Naive thymus-derived CD8-positive, alpha-beta T cell (primary cell): ENCODE data around the gene HTRA2. TPM values are rescaled to one million over a fixed set of nuclear protein-coding genes. Genes with fewer than 3 reads are reported as not detected.
A peak's percentile ranks its signal among the peaks of the same experiment; 100 is the strongest.

Experiments used
- ATAC-seq, 2 donors: fragments of 150-1000 bp; cut with Tn5 transposase in 1 of 2; sonication (Bioruptor Pico), chemical (Tn5 transposase) in 1 of 2; 1 replicate in 1 of 2; 2 replicates in 1 of 2; pipeline ENCODE4 v1.10.0; 2021; ENCODE audit warnings: mild to moderate bottlenecking in 2 of 2, moderate library complexity in 2 of 2
- POLR2A ChIA-PET: fragments of 350-600 bp; sonication (Branson Sonifier 250); formaldehyde crosslinking; loops from one replicate; lab custom pipeline; 2021; ENCODE audit warnings: antibody characterized with exemption; lab: Charles Lee
- DNase-seq, 10 donors: peaks; one replicate each; pipeline versions ENCODE4 v3.0.0 to v3.0.0-alpha.2; 2020 to 2022
- H3K27ac Mint-ChIP-seq, 10 donors: one replicate each; pipeline ENCODE4 v1.8.0; 2020 to 2022; ENCODE audit warnings: mild to moderate bottlenecking in 10 of 10, mixed read lengths in 10 of 10, moderate library complexity in 4 of 10, inconsistent platforms in 1 of 10
- H3K27me3 Mint-ChIP-seq, 5 donors: one replicate each; pipeline ENCODE4 v1.8.0; 2021 to 2022; ENCODE audit warnings: mixed read lengths in 5 of 5
- H3K36me3 Mint-ChIP-seq, 3 donors: one replicate each; pipeline ENCODE4 v1.8.0; 2020 to 2022; ENCODE audit warnings: mixed read lengths in 3 of 3, mild to moderate bottlenecking in 2 of 3, inconsistent platforms in 1 of 3
- H3K4me1 Mint-ChIP-seq, 4 donors: one replicate each; pipeline ENCODE4 v1.8.0; 2021 to 2022; ENCODE audit warnings: mixed read lengths in 4 of 4
- H3K4me3 Mint-ChIP-seq, 10 donors: one replicate each; pipeline ENCODE4 v1.8.0; 2020 to 2022; ENCODE audit warnings: mild to moderate bottlenecking in 10 of 10, mixed read lengths in 10 of 10, moderate library complexity in 6 of 10, inconsistent platforms in 1 of 10
- H3K9me3 Mint-ChIP-seq, 9 donors: one replicate each; pipeline ENCODE4 v1.8.0; 2020 to 2022; ENCODE audit warnings: mixed read lengths in 9 of 9, mild to moderate bottlenecking in 3 of 9, inconsistent platforms in 1 of 9, moderate library complexity in 1 of 9
- polyA plus RNA-seq, 3 donors: library from polyadenylated mRNA; unstranded; fragments of 300-500 nt; fragmentation: Illumina TruSeq; gene quantifications; one replicate each; pipeline ENCODE4 v1.2.3, GENCODE V29; 2021
- total RNA-seq, 8 experiments: library from RNA in 2 of 8; stranded (reverse) in 2 of 8; gene quantifications; one replicate each; pipeline ENCODE4 v1.2.3 and lab custom pipeline; 2021 to 2026

Gene HTRA2
- total and polyA plus RNA-seq, 5 experiments from 2014 or later = 21.3 to 44.5 (median 24.5) TPM

GRCh38 chr2:74534411-74534810 is 4.7 kb downstream of the HTRA2 start:
- no peak for ATAC-seq

GRCh38 chr2:74535440-74535965 is 5.8 kb downstream of the HTRA2 start:
- ATAC-seq = no peak
- POLR2A ChIA-PET = interaction anchor here (1.5 kb wide), 1 partner anchor 14 kb away, joined by 3 read pairs; no protein-coding TSS in a partner anchor
- Mint-ChIP-seq H3K27ac (peak overlapping the region in 2 of 10 donors; percentile 31 to 43), H3K9me3 (no peaks in the 10 kb centered on the region), H3K4me3 (no peak overlapping the region), H3K27me3 (peaks cover 5 to 22% (median 12%) of the 10 kb centered on the region in 5 donors), H3K36me3 (peaks cover 0 to 8% (median 3%) of the 10 kb centered on the region in 3 donors), H3K4me1 (peaks cover 19 to 26% (median 21%) of the 10 kb centered on the region in 4 donors)
- no peak for DNase-seq

More at GRCh38 chr2:74534411-74534810, 4.7 kb downstream of the HTRA2 start:
- POLR2A ChIA-PET = interaction anchor here (5.7 kb wide), 1 partner anchor 77 kb away, joined by 45 read pairs; the partner anchor contains the start of genes INO80B and WBP1
- H3K27me3 Mint-ChIP-seq = peaks cover 3 to 15% (median 8%) of the 10 kb centered on the region in 5 donors
- H3K9me3 Mint-ChIP-seq = no peaks in the 10 kb centered on the region
- H3K4me3 Mint-ChIP-seq = no peak overlapping the region
- peaks cover 19 to 28% (median 22%) of the 10 kb centered on the region in 4 donors for H3K4me1 Mint-ChIP-seq
- no peak for DNase-seq
- no peak overlapping the region for H3K27ac Mint-ChIP-seq
- H3K36me3 Mint-ChIP-seq = peaks cover 0 to 8% (median 3%) of the 10 kb centered on the region in 3 donors

- Mint-ChIP-seq H3K9me3 (no peaks in the 10 kb centered on the region), H3K4me1 (peaks cover 11 to 18% (median 15%) of the 10 kb centered on the region in 4 donors), H3K4me3 (no peak overlapping the region), H3K27ac (no peak overlapping the region), H3K36me3 (peaks cover 0 to 10% (median 3%) of the 10 kb centered on the region in 3 donors), H3K27me3 (peaks cover 7 to 27% (median 12%) of the 10 kb centered on the region in 5 donors)
- DNase-seq (no peak), ATAC-seq (no peak)
- POLR2A ChIA-PET = interaction anchor here (1.5 kb wide), 1 partner anchor 13 kb away, joined by 3 read pairs; no protein-coding TSS in a partner anchor
Observed at GRCh38 chr2:74536166-74536950, 6.6 kb downstream of the HTRA2 start.

GRCh38 chr2:74537140-74537539 is 7.4 kb downstream of the HTRA2 start:
- Mint-ChIP-seq H3K36me3 (peaks cover 0 to 8% (median 3%) of the 10 kb centered on the region in 3 donors), H3K9me3 (no peaks in the 10 kb centered on the region), H3K27me3 (peaks cover 7 to 31% (median 13%) of the 10 kb centered on the region in 5 donors), H3K27ac (no peak overlapping the region), H3K4me1 (peaks cover 4 to 10% (median 8%) of the 10 kb centered on the region in 4 donors), H3K4me3 (no peak overlapping the region)
- no peak for DNase-seq
- no peak for ATAC-seq
- POLR2A ChIA-PET = no interaction called here

GRCh38 chr2:74538881-74539339 is 9.2 kb downstream of the HTRA2 start:
- Mint-ChIP-seq H3K4me3 (peak overlapping the region in 1 of 10 donors; percentile 52), H3K36me3 (peaks cover 0 to 2% (median 2%) of the 10 kb centered on the region in 3 donors), H3K27me3 (peaks cover 16 to 42% (median 22%) of the 10 kb centered on the region in 5 donors), H3K9me3 (no peaks in the 10 kb centered on the region), H3K4me1 (peaks cover 0 to 8% (median 3%) of the 10 kb centered on the region in 4 donors), H3K27ac (no peak overlapping the region)
- no peak for DNase-seq
- POLR2A ChIA-PET = interaction anchor here (0.6 to 1.2 kb wide), 3 partner anchors 9 to 81 kb away, joined by 3 to 4 read pairs (median 3); partner anchors contain the start of genes AUP1, HTRA2 and WBP1
- ATAC-seq = no peak

GRCh38 chr2:74540291-74540690 is 10.6 kb downstream of the HTRA2 start:
- ATAC-seq (no peak), DNase-seq (no peak)
- peaks cover 0 to 2% (median 2%) of the 10 kb centered on the region in 3 donors for H3K36me3 Mint-ChIP-seq
- peaks cover 19 to 44% (median 22%) of the 10 kb centered on the region in 5 donors for H3K27me3 Mint-ChIP-seq
- no peaks in the 10 kb centered on the region for H3K9me3 Mint-ChIP-seq
- peaks cover 0 to 8% (median 3%) of the 10 kb centered on the region in 4 donors for H3K4me1 Mint-ChIP-seq
- no peak overlapping the region for H3K27ac Mint-ChIP-seq
- POLR2A ChIA-PET = interaction anchor here (1.1 kb wide), 1 partner anchor 9 kb away, joined by 3 read pairs; no protein-coding TSS in a partner anchor
- no peak overlapping the region for H3K4me3 Mint-ChIP-seq

GRCh38 chr2:74542978-74543377 is 13.2 kb downstream of the HTRA2 start:
- ATAC-seq (no peak), DNase-seq (no peak)
- Mint-ChIP-seq H3K4me3 (no peak overlapping the region), H3K36me3 (peaks cover 0 to 2% (median 2%) of the 10 kb centered on the region in 3 donors), H3K9me3 (no peaks in the 10 kb centered on the region), H3K27me3 (peaks cover 30 to 67% (median 33%) of the 10 kb centered on the region in 5 donors), H3K4me1 (peaks cover 0 to 10% (median 1%) of the 10 kb centered on the region in 4 donors), H3K27ac (no peak overlapping the region)
- POLR2A ChIA-PET = interaction anchor here (1.9 kb wide), 1 partner anchor 14 kb away, joined by 7 read pairs; the partner anchor contains the start of genes AUP1 and HTRA2

- Mint-ChIP-seq H3K27ac (peak overlapping the region in 1 of 10 donors; percentile 23), H3K4me1 (peaks cover 0 to 11% (median 11%) of the 10 kb centered on the region in 4 donors), H3K36me3 (peaks cover 2 to 4% (median 2%) of the 10 kb centered on the region in 3 donors), H3K9me3 (no peaks in the 10 kb centered on the region), H3K27me3 (peaks cover 33 to 69% (median 36%) of the 10 kb centered on the region in 5 donors), H3K4me3 (no peak overlapping the region)
- POLR2A ChIA-PET = no interaction called here
- DNase-seq = no peak
- ATAC-seq = no peak
Observed at GRCh38 chr2:74544634-74545033, 14.9 kb downstream of the HTRA2 start.

GRCh38 chr2:74546004-74546403 is 16.3 kb downstream of the HTRA2 start:
- no peaks in the 10 kb centered on the region for H3K9me3 Mint-ChIP-seq
- POLR2A ChIA-PET = interaction anchor here (1.0 kb wide), 1 partner anchor 24 kb away, joined by 3 read pairs; no protein-coding TSS in a partner anchor
- no peak for DNase-seq
- peaks cover 38 to 80% (median 46%) of the 10 kb centered on the region in 5 donors for H3K27me3 Mint-ChIP-seq
- H3K4me3 Mint-ChIP-seq = no peak overlapping the region
- no peak overlapping the region for H3K27ac Mint-ChIP-seq
- peaks cover 0 to 4% (median 2%) of the 10 kb centered on the region in 3 donors for H3K36me3 Mint-ChIP-seq
- no peak for ATAC-seq
- H3K4me1 Mint-ChIP-seq = peaks cover 0 to 13% (median 12%) of the 10 kb centered on the region in 4 donors

GRCh38 chr2:74548285-74548899 is 18.7 kb downstream of the HTRA2 start:
- Mint-ChIP-seq H3K4me3 (peak overlapping the region; percentile 22 to 83 (median 75)), H3K4me1 (peaks cover 4 to 17% (median 13%) of the 10 kb centered on the region in 4 donors), H3K36me3 (peaks cover 0 to 4% (median 0%) of the 10 kb centered on the region in 3 donors), H3K9me3 (no peaks in the 10 kb centered on the region), H3K27ac (peak overlapping the region in 1 of 10 donors; percentile 34), H3K27me3 (peaks cover 35 to 86% (median 48%) of the 10 kb centered on the region in 5 donors)
- DNase-seq = no peak
- POLR2A ChIA-PET = no interaction called here
- no peak for ATAC-seq

GRCh38 chr2:74548900-74549826 is 19.4 kb downstream of the HTRA2 start:
- Mint-ChIP-seq H3K27me3 (peaks cover 34 to 84% (median 48%) of the 10 kb centered on the region in 5 donors), H3K4me3 (peak overlapping the region; percentile 29 to 78 (median 56)), H3K4me1 (peaks cover 6 to 19% (median 14%) of the 10 kb centered on the region in 4 donors), H3K27ac (no peak overlapping the region), H3K9me3 (no peaks in the 10 kb centered on the region), H3K36me3 (peaks cover 0 to 4% (median 0%) of the 10 kb centered on the region in 3 donors)
- POLR2A ChIA-PET = interaction anchor here (1.3 kb wide), 1 partner anchor 13 kb away, joined by 3 read pairs; no protein-coding TSS in a partner anchor
- DNase-seq = no peak
- ATAC-seq = peak; percentile 30 to 70
